GM19023 (cell line): ENCODE measurements around the gene PSG2.
"Not testable (repeated sequence)": the region's sequence is repeated elsewhere in the genome, so short reads cannot be mapped to it uniquely, and the experiment has no call there.

ENCODE experiments used
- ATAC-seq: cut with Tn5 transposase; IDR thresholded peaks from one replicate; pipeline ENCODE4 v1.9.1; 2021; ENCODE audit warnings: mild to moderate bottlenecking, moderate library complexity; ENCODE audit not compliant: unreplicated experiment

The PSG2 gene

GRCh38 chr19:43082601-43083000 is at the start of gene PSG2:
Gene PSG2 (minus strand): TSS chr19:43082701. CDS start chr19:43082569, 132 bp downstream.
- not testable (repeated sequence) for ATAC-seq

DNA sequence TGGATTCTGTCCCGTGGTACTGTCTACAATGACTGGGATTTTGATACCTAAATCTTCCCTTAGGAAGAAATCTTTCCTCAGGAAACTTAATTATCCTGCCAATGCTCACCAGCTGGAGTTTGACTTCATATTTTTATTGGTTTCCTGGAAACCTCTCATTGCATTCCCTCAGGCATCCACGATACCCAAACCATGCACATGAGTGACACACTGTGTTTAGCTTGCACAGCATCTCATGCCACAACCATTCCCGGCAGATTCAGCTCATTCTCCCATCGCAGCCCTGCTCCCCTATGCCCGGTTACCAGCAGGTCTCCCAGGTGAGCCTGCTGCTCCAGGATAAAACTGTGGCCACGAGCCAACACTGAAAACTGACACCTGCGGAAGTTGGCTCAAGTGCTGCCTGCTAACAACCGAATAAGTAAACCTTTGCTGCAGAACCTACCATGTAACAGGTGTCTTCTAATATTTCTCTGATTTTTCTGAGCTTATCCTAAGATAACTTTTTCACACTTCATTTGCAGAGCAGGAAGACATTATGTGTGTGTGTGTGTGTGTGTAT is 48.9 kb upstream of the PSG2 start:
- ATAC-seq = not testable (repeated sequence)

DNA sequence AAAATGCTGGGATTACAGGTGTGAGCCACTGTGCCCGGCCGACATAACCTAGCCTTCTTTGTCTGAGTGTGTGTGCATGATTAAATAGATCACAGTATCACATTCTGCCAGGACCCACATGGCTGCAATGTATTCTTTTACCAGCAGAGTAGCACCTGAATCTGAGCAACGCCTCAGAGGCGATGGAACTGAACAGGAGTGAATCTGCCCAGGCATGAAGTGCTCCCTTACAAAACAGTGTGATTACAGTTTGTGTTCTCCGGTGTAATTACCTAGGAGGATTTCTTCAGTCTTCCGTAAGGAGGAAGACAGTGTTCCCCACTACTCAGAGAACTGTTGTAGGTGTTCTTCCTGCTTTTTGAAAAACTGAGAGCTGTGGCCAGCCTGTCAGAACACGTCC is 46.7 kb upstream of the PSG2 start:
- not testable (repeated sequence) for ATAC-seq

DNA sequence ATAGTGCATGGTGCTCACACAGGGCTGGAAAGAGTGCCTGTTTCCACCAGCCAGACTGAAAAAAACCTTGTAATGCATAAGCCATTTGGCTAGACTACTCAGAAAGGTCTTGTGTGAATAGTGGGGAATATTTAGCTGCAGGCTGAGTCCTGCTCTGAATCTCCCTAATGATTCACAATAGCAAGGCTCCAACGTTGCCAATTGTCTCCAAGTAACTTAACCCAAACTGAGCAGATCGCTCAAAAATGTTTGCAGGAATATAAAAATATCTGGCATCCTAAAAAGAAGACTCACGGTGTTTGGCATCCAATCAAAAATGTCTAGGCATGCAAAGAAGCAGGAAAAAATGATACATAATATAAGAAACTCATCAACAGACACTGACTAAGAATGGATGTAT is 44.8 kb upstream of the PSG2 start:
- not testable (repeated sequence) for ATAC-seq

GRCh38 chr19:43126720-43127119 is 44.2 kb upstream of the PSG2 start:
- no peak for ATAC-seq

- ATAC-seq = no peak
These were observed 41.9 kb upstream of the PSG2 start for GRCh38 chr19:43124360-43124759.

DNA sequence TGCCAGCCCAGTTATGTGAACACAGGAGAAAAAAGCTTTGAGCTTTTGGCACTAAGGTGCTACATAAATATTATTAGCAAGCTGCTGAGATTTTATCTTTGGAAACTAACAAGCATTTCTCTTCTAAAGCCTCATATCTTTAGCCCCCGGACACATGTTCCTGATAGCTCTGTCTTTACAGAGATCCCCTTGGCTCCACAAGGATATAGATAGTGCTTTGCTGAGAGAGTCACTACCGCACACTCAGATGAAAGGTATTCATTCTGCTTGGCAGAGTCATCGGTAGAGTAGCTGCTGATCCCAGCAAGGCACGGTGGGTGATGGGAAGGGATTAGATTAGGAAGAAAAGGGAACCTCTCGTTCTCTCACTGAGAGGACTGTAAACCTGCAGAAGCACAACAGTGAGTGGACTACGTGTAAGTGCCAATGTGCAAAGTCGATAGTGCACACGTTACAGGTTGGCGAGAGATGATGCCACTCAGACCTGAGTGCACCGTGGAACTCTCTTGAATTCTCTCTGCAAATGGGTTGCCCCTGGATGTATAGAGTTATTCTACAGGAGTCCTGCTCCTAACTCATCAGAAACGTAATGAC is 38.0 kb upstream of the PSG2 start:
- not testable (repeated sequence) for ATAC-seq

- not testable (repeated sequence) for ATAC-seq
These were observed 37.0 kb upstream of the PSG2 start for GRCh38 chr19:43119526-43119925.

- not testable (repeated sequence) for ATAC-seq
These were observed 33.9 kb upstream of the PSG2 start for GRCh38 chr19:43116421-43116820.

- ATAC-seq = not testable (repeated sequence)
These were observed 33.0 kb upstream of the PSG2 start for GRCh38 chr19:43115548-43115947.

GRCh38 chr19:43115064-43115463 is 32.6 kb upstream of the PSG2 start:
- ATAC-seq = not testable (repeated sequence)

GRCh38 chr19:43114626-43115025 is 32.1 kb upstream of the PSG2 start:
- not testable (repeated sequence) for ATAC-seq

DNA sequence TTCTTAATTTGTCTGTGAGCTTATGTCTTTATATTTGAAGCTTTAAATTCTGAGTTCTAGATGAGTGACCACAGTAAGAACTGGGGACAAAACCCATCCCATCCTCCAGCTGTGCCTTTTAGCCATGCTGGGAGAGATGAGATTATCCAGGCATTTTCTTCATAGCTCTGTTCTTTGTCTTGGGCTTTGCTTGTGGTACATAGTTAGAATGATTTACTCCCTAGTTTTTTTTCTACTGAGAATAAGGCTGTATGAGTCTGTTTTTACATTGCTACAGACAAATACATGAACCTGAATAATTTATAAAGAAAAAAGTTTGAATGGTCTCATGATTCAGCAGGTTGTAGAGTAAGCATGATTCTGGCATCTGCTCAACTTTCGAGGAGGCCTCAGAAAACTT is 24.9 kb upstream of the PSG2 start:
- ATAC-seq = not testable (repeated sequence)

- ATAC-seq = no peak
These were observed 23.0 kb upstream of the PSG2 start for GRCh38 chr19:43105496-43105895.

DNA sequence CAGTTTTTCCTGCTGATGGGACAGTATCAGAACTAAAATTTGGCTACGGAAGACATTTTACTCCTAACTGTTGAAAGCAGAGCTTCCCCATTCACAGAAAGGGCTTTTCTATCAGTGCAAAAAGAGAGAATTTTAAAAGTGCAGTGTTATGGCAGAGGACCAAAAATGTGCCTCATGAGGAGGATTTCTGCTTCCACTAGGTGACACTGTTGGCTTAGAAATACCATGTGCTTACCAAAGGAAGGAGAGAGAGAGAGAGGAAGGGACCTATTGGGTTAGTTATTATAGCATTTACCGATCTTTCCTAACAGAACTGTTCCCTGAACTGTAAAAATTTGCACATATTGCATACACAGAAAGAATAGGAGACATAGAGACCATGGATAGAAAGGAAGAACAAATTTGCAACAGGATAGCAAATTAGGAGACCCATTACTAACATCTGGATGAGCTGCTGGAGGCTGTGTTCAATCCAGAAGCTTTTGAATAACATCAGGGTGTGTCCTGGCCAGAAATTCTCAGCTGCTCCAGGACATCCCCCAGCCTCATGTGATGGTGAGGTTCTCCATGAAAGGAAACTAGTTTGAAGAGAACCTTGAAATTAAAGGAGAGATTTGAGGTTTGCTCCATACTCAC is 21.8 kb upstream of the PSG2 start:
- not testable (repeated sequence) for ATAC-seq

DNA sequence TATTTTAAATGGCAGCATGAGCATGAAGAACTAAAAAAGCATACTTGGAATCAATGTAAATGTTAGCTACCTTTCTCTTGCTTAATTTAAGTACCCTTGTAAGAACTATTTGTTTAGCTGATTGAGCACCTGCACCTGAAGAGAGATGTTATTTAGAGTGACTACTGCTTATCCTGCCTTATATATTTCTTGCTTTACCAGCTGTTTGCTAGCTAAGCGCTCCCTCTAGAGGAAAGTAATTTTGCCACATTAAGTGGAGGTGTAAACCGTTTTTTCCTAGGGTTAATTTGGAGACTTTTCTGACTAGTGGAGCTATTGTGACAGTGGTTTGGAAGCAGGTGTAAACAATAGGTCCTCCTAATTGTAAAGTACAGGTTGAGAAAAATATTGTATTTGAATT is 19.4 kb upstream of the PSG2 start:
- ATAC-seq = no peak

DNA sequence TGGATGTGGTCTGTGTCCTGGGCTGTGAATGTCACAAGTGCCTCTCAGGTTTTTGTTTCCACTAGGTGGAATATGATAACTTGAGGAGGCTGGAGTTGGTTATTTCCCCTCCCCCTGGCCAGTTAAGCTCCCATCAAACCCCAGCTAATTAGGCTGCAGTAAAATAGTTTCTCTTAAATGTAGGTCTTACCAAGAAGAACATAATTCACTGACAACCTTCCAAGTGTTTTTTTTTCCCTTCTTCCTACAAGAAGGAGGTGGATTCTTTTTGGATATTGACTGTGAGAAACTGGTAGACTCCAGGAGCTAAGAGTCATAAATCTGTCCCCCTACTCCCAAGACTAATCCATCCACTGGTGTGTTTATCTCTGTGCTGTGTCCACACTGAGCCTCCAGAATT is 15.9 kb upstream of the PSG2 start:
- not testable (repeated sequence) for ATAC-seq

GRCh38 chr19:43087702-43088340 is 5.3 kb upstream of the PSG2 start:
- ATAC-seq = not testable (repeated sequence)

DNA sequence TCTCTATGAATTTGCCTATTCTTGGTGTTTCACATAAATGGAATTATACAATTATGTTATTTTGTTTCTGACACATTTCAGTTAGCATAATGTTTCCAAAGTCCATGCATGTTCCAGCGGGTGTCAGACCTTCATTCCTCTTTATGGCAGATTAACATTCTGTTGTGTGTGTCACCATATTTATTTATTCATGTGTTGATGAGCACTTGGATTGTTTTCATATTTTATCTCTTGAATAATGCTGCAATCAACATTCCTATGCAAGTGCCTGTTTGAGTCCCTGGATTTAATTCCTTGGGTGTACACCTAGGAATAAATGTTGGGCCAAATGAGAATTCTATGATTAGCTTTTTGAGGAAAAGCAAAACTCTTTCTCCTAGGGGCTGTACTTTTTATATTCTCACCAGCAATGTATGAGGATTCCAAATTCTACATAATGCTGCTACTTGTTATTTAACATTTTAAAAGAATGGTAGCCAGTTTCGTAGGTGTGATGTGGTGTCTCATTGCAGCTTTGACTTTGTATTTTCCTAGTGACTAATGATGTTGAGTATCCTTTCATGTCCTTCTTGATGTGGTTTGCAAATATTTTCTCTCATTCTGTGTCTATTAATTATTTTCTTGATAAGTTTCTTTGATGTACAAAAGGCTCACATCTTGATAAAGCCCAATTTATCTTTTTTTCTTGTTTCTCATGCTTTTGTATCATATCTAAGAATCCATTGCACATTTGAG is 3.5 kb upstream of the PSG2 start:
- not testable (repeated sequence) for ATAC-seq

- ATAC-seq = not testable (repeated sequence)
These were observed 1.8 kb upstream of the PSG2 start for GRCh38 chr19:43084196-43084832.

GRCh38 chr19:43083721-43084120 is 1.2 kb upstream of the PSG2 start:
- not testable (repeated sequence) for ATAC-seq
